ENCODE measurements around the gene STON2. TPM values are rescaled to one million over a fixed set of nuclear protein-coding genes. Genes with fewer than 3 reads are reported as not detected.

Gene STON2
- total RNA-seq, 1 donor from 2014 or later = 66.8 TPM

- peaks cover 1% of the 10 kb centered on the region for H3K27me3 Mint-ChIP-seq (ENCODE audit: unreplicated experiment)
- H3K4me3 Mint-ChIP-seq (ENCODE audit: unreplicated experiment) = no peak overlapping the region
- TF ChIP-seq CTCF (IDR thresholded peaks at IDR 0.05; ENCODE audit: unreplicated experiment) = no peak
- H3K36me3 Mint-ChIP-seq (ENCODE audit: low read depth, unreplicated experiment) = peaks cover 10% of the 10 kb centered on the region
- no peak for DNase-seq (ENCODE audit: low spot score)
- no peaks in the 10 kb centered on the region for H3K9me3 Mint-ChIP-seq (ENCODE audit: unreplicated experiment)
- H3K27ac Mint-ChIP-seq (ENCODE audit: unreplicated experiment) = peak overlapping the region; percentile 67
- peaks cover 18% of the 10 kb centered on the region for H3K4me1 Mint-ChIP-seq (ENCODE audit: unreplicated experiment)
Observed at GRCh38 chr14:81256289-81256960, 143.7 kb downstream of the STON2 start.

GRCh38 chr14:81252278-81252677 is 147.8 kb downstream of the STON2 start:
- Mint-ChIP-seq H3K4me1 (ENCODE audit: unreplicated experiment) (peaks cover 13% of the 10 kb centered on the region), H3K9me3 (ENCODE audit: unreplicated experiment) (no peaks in the 10 kb centered on the region), H3K4me3 (ENCODE audit: unreplicated experiment) (no peak overlapping the region), H3K27ac (ENCODE audit: unreplicated experiment) (no peak overlapping the region), H3K27me3 (ENCODE audit: unreplicated experiment) (peaks cover 3% of the 10 kb centered on the region), H3K36me3 (ENCODE audit: low read depth, unreplicated experiment) (no peaks in the 10 kb centered on the region)
- no peak for TF ChIP-seq CTCF (IDR thresholded peaks at IDR 0.05; ENCODE audit: unreplicated experiment)
- no peak for DNase-seq (ENCODE audit: low spot score)

- no peak for DNase-seq (ENCODE audit: low spot score)
- no peaks in the 10 kb centered on the region for H3K9me3 Mint-ChIP-seq (ENCODE audit: unreplicated experiment)
- H3K4me1 Mint-ChIP-seq (ENCODE audit: unreplicated experiment) = no peaks in the 10 kb centered on the region
- peaks cover 19% of the 10 kb centered on the region for H3K36me3 Mint-ChIP-seq (ENCODE audit: low read depth, unreplicated experiment)
- H3K4me3 Mint-ChIP-seq (ENCODE audit: unreplicated experiment) = no peak overlapping the region
- peaks cover 3% of the 10 kb centered on the region for H3K27me3 Mint-ChIP-seq (ENCODE audit: unreplicated experiment)
- TF ChIP-seq CTCF (IDR thresholded peaks at IDR 0.05; ENCODE audit: unreplicated experiment) = no peak
- no peak overlapping the region for H3K27ac Mint-ChIP-seq (ENCODE audit: unreplicated experiment)
Observed at GRCh38 chr14:81247271-81247766, 152.8 kb downstream of the STON2 start.

- no peak overlapping the region for H3K27ac Mint-ChIP-seq (ENCODE audit: unreplicated experiment)
- no peak overlapping the region for H3K4me3 Mint-ChIP-seq (ENCODE audit: unreplicated experiment)
- H3K27me3 Mint-ChIP-seq (ENCODE audit: unreplicated experiment) = peaks cover 3% of the 10 kb centered on the region
Observed at GRCh38 chr14:81246461-81247270, 153.5 kb downstream of the STON2 start.

More at GRCh38 chr14:81246461-81247270, 153.5 kb downstream of the STON2 start:
- no peak for DNase-seq (ENCODE audit: low spot score)
- Mint-ChIP-seq H3K9me3 (ENCODE audit: unreplicated experiment) (no peaks in the 10 kb centered on the region), H3K36me3 (ENCODE audit: low read depth, unreplicated experiment) (peaks cover 19% of the 10 kb centered on the region), H3K4me1 (ENCODE audit: unreplicated experiment) (no peaks in the 10 kb centered on the region)
- no peak for TF ChIP-seq CTCF (IDR thresholded peaks at IDR 0.05; ENCODE audit: unreplicated experiment)

Data from endothelial cell (in vitro differentiated cells).